ENCODE results near the gene MAP3K9. TPM values are rescaled to one million over a fixed set of nuclear protein-coding genes. Genes with fewer than 3 reads are reported as not detected.
A peak's percentile ranks its signal among the peaks of the same experiment; 100 is the strongest.
"Not testable (repeated sequence)": the region's sequence is repeated elsewhere in the genome, so short reads cannot be mapped to it uniquely, and the experiment has no call there.

Gene MAP3K9
- 10.3 and 11.2 TPM in 2 replicates for total RNA-seq
- long read RNA-seq, partial matches to known transcripts: 0 of 1 reads
- long read RNA-seq, other reads (novel, unspliced or antisense): 1 of 1 reads

- H3K9me3 Mint-ChIP-seq: no peaks in the 10 kb centered on the region
- H3K36me3 Mint-ChIP-seq (ENCODE audit: low read depth): no peaks in the 10 kb centered on the region
- peak; percentile 85 for DNase-seq (ENCODE audit: low read depth, low spot score)
- H3K4me3 Mint-ChIP-seq: peak within 1 kb of the TSS; percentile 83
- H3K27ac Mint-ChIP-seq (ENCODE audit: unreplicated experiment): peak within 1 kb of the TSS; percentile 51
- H3K4me1 Mint-ChIP-seq: peaks cover 6% of the 10 kb centered on the region
- peaks cover 14% of the 10 kb centered on the region for H3K27me3 Mint-ChIP-seq (ENCODE audit: low read depth)
- no peak for TF ChIP-seq CTCF (conservative IDR thresholded peaks at IDR 0.05)
Observed at GRCh38 chr14:70809225-70810219, at the start of gene MAP3K9. Gene MAP3K9, minus strand, starts transcription at chr14:70809513. Its CDS starts 342 bp downstream, at chr14:70809171.

- H3K4me3 Mint-ChIP-seq: no peak overlapping the region
- DNase-seq (ENCODE audit: low read depth, low spot score): no peak
- H3K27ac Mint-ChIP-seq (ENCODE audit: unreplicated experiment): no peak overlapping the region
- H3K4me1 Mint-ChIP-seq: no peaks in the 10 kb centered on the region
- H3K9me3 Mint-ChIP-seq: no peaks in the 10 kb centered on the region
- no peaks in the 10 kb centered on the region for H3K36me3 Mint-ChIP-seq (ENCODE audit: low read depth)
- no peak for TF ChIP-seq CTCF (conservative IDR thresholded peaks at IDR 0.05)
- H3K27me3 Mint-ChIP-seq (ENCODE audit: low read depth): peaks cover 18% of the 10 kb centered on the region
Observed at GRCh38 chr14:70858641-70859040, 49.3 kb upstream of the MAP3K9 start.

GRCh38 chr14:70857496-70857890 lies 48.2 kb upstream of the MAP3K9 start:
- Mint-ChIP-seq H3K9me3 (no peaks in the 10 kb centered on the region), H3K27me3 (ENCODE audit: low read depth) (peaks cover 18% of the 10 kb centered on the region), H3K36me3 (ENCODE audit: low read depth) (no peaks in the 10 kb centered on the region), H3K4me1 (no peaks in the 10 kb centered on the region), H3K27ac (ENCODE audit: unreplicated experiment) (no peak overlapping the region), H3K4me3 (no peak overlapping the region)
- TF ChIP-seq CTCF (conservative IDR thresholded peaks at IDR 0.05): no peak
- DNase-seq (ENCODE audit: low read depth, low spot score): no peak

GRCh38 chr14:70856851-70857495 lies 47.7 kb upstream of the MAP3K9 start:
- Mint-ChIP-seq H3K27me3 (ENCODE audit: low read depth) (peaks cover 18% of the 10 kb centered on the region), H3K4me1 (no peaks in the 10 kb centered on the region), H3K36me3 (ENCODE audit: low read depth) (no peaks in the 10 kb centered on the region), H3K9me3 (no peaks in the 10 kb centered on the region), H3K27ac (ENCODE audit: unreplicated experiment) (no peak overlapping the region), H3K4me3 (no peak overlapping the region)
- TF ChIP-seq CTCF (conservative IDR thresholded peaks at IDR 0.05): no peak
- DNase-seq (ENCODE audit: low read depth, low spot score): no peak

GRCh38 chr14:70855486-70855885 lies 46.2 kb upstream of the MAP3K9 start:
- no peak overlapping the region for H3K27ac Mint-ChIP-seq (ENCODE audit: unreplicated experiment)
- no peaks in the 10 kb centered on the region for H3K36me3 Mint-ChIP-seq (ENCODE audit: low read depth)
- no peak overlapping the region for H3K4me3 Mint-ChIP-seq
- no peak for DNase-seq (ENCODE audit: low read depth, low spot score)
- H3K4me1 Mint-ChIP-seq: no peaks in the 10 kb centered on the region
- H3K9me3 Mint-ChIP-seq: no peaks in the 10 kb centered on the region
- H3K27me3 Mint-ChIP-seq (ENCODE audit: low read depth): peaks cover 7% of the 10 kb centered on the region
- TF ChIP-seq CTCF (conservative IDR thresholded peaks at IDR 0.05): no peak

GRCh38 chr14:70853658-70854057 lies 44.3 kb upstream of the MAP3K9 start:
- not testable (repeated sequence) for DNase-seq (ENCODE audit: low read depth, low spot score); H3K9me3 Mint-ChIP-seq; H3K4me3 Mint-ChIP-seq; H3K36me3 Mint-ChIP-seq (ENCODE audit: low read depth); H3K4me1 Mint-ChIP-seq; H3K27ac Mint-ChIP-seq (ENCODE audit: unreplicated experiment); H3K27me3 Mint-ChIP-seq (ENCODE audit: low read depth)
